GM12878 (cell line): ENCODE measurements around the gene BICC1.

ENCODE experiments used
- CEBPB ChIP-seq, 2 experiments: fragments of 150-350 bp in 1 of 2; IDR thresholded peaks; 2 replicates each; pipeline ENCODE4 v1.6.1; 2012 to 2014; ENCODE audit warnings: low read depth in 2 of 2, low read length in 2 of 2, borderline replicate concordance in 1 of 2, inconsistent platforms in 1 of 2
- CHD4 ChIP-seq: fragments of 200-600 bp; sonication (generic); IDR thresholded peaks from 2 replicates; pipeline ENCODE4 v1.6.1; 2016; ENCODE audit warnings: mild to moderate bottlenecking
- CTCF ChIP-seq, 3 experiments: IDR thresholded peaks in 2 of 3; conservative IDR thresholded peaks in 1 of 3; 2 replicates each; pipeline ENCODE4 v1.5.1; 2011; ENCODE audit warnings: low read depth in 3 of 3, low read length in 3 of 3, mild to moderate bottlenecking in 3 of 3, control low read depth in 2 of 3, moderate library complexity in 2 of 3, inconsistent platforms in 1 of 3, mixed read lengths in 1 of 3; ENCODE audit not compliant: control insufficient read depth in 2 of 3, insufficient read depth in 1 of 3; ENCODE audit errors: extremely low read depth in 1 of 3
- EED ChIP-seq: sonication (generic); IDR thresholded peaks from 2 replicates; pipeline ENCODE4 v1.6.1; 2016; ENCODE audit warnings: antibody characterized with exemption, low read depth
- EGR1 ChIP-seq, 2 experiments: IDR thresholded peaks; 1 replicate in 1 of 2; 2 replicates in 1 of 2; pipeline ENCODE4 v1.6.1; 2011 to 2012; ENCODE audit warnings: low read depth in 2 of 2, low read length in 2 of 2, borderline replicate concordance in 1 of 2, mild to moderate bottlenecking in 1 of 2, moderate library complexity in 1 of 2
- EZH2 ChIP-seq: IDR thresholded peaks from 2 replicates; pipeline ENCODE4 v1.6.1; 2012; ENCODE audit warnings: low read depth, mild to moderate bottlenecking, control low read depth, inconsistent platforms, low read length, borderline replicate concordance; ENCODE audit not compliant: control insufficient read depth
- KAT2A ChIP-seq: conservative IDR thresholded peaks from 2 replicates; pipeline ENCODE4 v1.6.1; 2011; ENCODE audit warnings: low read depth, low read length; ENCODE audit not compliant: control insufficient read depth
- NR2C2 ChIP-seq: IDR thresholded peaks from 2 replicates; pipeline ENCODE4 v1.6.1; 2011; ENCODE audit warnings: borderline replicate concordance, low read depth; ENCODE audit not compliant: control insufficient read depth, insufficient read length
- POLR2A ChIP-seq: IDR thresholded peaks from 2 replicates; pipeline ENCODE4 v1.6.1; 2011; ENCODE audit warnings: low read depth, mild to moderate bottlenecking, low read length
- POLR2AphosphoS5 ChIP-seq: IDR thresholded peaks from 2 replicates; pipeline ENCODE4 v1.6.1; 2011; ENCODE audit warnings: mild to moderate bottlenecking, low read length, inconsistent platforms
- RAD21 ChIP-seq: IDR thresholded peaks from 2 replicates; pipeline ENCODE4 v1.6.1; 2011; ENCODE audit warnings: mild to moderate bottlenecking, low read depth, low read length, moderate library complexity; ENCODE audit not compliant: insufficient read depth
- ZNF274 ChIP-seq: IDR thresholded peaks from one replicate; pipeline ENCODE4 v1.8.0; 2011; ENCODE audit not compliant: insufficient read length, insufficient read depth
- TF ChIP-seq, protein P1 (sequence below): IDR thresholded peaks from 2 replicates; pipeline ENCODE4 v1.6.1; 2011; ENCODE audit warnings: low read depth, low read length, improper control_type of control experiment, borderline replicate concordance

DNA sequence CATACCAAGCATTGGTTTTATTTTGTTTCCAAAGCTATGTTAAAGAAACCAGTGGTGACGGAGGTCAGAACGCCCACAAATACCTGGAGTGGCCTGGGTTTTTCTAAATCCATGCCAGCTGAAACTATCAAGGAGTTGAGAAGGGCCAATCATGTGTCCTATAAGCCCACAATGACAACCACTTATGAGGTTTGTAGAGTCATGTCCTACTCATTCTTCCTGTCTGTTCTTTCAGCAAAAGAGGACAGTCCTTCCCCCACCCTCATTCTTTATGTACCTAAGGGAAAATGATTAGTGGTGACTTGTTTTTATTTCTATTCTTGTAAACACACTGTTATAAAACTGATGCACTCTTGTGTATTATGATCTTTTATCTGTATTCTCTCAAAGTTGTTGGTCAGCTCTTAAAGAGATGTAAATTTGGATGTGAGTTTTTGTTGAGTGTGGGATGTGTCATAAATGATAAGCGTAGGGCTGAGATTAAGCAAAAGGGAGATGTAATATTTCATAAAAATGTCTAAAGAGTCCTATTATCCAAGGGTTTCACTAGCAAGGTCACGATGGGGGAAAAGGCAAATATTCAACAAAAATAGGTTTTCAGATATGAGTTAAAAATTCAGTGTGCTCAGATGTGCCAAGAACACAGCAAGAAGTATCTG lies 294.4 kb downstream of the BICC1 start:
- TF ChIP-seq, protein P1, sequence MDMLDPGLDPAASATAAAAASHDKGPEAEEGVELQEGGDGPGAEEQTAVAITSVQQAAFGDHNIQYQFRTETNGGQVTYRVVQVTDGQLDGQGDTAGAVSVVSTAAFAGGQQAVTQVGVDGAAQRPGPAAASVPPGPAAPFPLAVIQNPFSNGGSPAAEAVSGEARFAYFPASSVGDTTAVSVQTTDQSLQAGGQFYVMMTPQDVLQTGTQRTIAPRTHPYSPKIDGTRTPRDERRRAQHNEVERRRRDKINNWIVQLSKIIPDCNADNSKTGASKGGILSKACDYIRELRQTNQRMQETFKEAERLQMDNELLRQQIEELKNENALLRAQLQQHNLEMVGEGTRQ = no peak
- TF ChIP-seq POLR2AphosphoS5 = no peak
- TF ChIP-seq POLR2A = no peak
- no peak for TF ChIP-seq EED
- no peak for TF ChIP-seq RAD21
- TF ChIP-seq EGR1 (IDR thresholded peaks at IDR 0.05; ENCODE audit: borderline replicate concordance in 1 of 2, low read depth in 2 of 2, low read length in 2 of 2) = no peak
- no peak for TF ChIP-seq EZH2
- no peak for TF ChIP-seq KAT2A
- TF ChIP-seq ZNF274 = no peak
- TF ChIP-seq CEBPB (IDR thresholded peaks at IDR 0.05; ENCODE audit: borderline replicate concordance in 1 of 2, low read depth in 2 of 2, low read length in 2 of 2) = no peak
- TF ChIP-seq CHD4 = no peak
- no peak for TF ChIP-seq NR2C2
- no peak for TF ChIP-seq CTCF (IDR thresholded peaks at IDR 0.05 in 2 of 3, conservative IDR thresholded peaks at IDR 0.05 in 1 of 3; ENCODE audit: control insufficient read depth in 2 of 3, extremely low read depth in 1 of 3, insufficient read depth in 1 of 3, low read depth in 3 of 3, low read length in 3 of 3)
